HG02840 (cell line): ENCODE measurements around the gene USP6NL.

Experiments used
- ATAC-seq: cut with Tn5 transposase; IDR thresholded peaks from one replicate; pipeline ENCODE4 v1.9.1; 2021; ENCODE audit warnings: mild to moderate bottlenecking, moderate library complexity, moderate number of reproducible peaks; ENCODE audit not compliant: unreplicated experiment, low FRiP score

Gene USP6NL

DNA sequence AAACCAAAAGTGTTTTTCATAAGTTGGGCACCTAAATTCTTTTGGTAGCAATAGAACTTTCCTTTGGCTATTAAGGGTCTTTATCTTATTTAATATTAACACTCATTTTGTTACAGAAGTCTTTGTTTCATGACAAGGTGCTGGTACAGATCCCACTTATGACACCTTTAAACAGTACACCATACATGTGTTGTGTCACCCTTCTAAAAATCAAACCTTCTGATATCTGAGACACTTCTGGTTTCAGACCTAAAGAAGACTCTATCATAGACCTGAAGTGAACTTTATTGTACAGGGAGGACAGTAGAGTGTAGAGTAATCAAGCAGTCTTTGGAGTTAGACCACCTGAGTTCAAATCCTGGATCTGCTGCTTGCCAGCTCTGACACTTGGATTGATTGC, 5.8 kb upstream of the USP6NL start:
- no peak for ATAC-seq

DNA sequence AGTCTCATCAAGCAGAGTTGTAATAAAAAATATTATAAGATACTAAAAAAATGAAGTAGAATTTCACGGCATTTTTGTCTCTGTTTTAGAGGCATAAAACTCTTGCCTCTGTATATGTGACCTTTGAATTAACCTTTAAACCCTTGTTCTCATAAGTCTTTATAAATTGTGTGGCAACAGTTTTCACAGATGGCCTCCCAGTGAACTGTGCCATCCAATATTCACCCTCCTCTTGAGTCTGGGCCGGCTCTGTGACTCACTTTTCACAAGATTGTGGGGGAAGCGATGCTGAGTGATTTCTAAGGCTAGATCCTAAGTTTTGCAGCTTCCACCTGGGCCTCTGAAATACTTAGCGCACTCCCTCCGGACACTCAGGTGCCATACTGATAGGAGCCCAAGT, 4.6 kb upstream of the USP6NL start:
- no peak for ATAC-seq

DNA sequence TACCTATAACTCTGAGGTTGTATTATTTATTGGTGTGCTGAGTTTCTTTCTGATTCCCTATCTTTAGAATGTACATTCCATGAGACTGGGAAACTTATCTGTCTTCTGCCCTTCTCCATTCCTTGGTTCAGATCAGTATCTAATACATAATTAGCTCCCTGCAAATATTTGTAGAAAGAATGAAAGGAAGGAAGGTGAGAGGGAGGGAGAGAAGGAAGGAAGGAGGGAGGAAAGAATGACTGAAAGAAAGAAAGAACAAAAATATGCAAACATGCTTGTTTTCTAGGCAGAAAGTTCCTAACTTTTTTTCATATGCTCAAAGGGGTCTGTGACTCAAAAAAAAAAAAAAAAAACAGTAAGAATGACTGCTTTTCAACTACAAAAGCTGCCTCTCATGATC, 3.9 kb upstream of the USP6NL start:
- no peak for ATAC-seq

DNA sequence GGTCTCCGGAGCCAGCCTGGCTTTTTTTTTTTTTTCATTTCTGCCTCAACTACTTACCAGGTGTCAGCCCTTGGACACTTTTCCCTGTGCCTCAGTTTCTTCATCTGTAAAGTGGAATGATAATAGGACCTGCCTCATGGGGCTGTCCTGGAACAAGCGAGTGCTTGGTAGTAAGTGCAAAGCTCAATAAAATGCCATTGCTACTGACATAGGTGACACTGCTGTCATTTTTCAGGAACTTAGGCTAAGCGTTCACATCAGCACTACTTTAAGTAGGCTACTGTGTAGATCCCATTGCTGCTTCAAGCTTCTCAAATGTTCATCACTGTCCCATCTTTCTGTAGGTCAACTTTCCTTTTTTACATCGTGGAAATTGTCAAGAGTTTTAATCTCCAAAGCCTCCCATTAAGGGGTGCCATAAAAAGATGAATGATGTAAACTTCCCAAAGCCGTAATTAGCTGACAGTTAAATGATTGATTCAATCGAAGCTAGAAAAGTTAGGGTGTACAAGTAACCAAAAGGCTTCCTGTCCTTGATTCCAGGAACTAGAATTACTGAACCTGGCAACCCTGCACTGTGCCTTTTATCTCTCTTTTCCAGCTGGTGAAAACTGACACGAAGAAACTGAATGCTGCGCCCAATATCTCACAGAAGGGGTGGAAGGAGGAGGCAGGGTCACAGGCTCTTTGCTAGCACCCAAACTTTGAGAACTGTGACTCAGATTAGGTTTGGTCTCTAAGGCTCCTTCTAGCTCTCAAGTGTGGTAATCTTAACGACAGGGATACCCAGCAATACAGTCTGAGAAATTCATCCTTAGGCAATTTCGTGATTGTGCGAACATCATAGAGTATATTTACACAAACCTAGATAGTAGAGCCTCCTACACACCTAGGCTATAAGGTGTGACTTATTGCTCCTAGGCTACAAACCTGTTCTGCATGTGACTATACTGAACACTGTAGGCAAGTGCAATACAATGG, 861 bp upstream of the USP6NL start:
- no peak for ATAC-seq

DNA sequence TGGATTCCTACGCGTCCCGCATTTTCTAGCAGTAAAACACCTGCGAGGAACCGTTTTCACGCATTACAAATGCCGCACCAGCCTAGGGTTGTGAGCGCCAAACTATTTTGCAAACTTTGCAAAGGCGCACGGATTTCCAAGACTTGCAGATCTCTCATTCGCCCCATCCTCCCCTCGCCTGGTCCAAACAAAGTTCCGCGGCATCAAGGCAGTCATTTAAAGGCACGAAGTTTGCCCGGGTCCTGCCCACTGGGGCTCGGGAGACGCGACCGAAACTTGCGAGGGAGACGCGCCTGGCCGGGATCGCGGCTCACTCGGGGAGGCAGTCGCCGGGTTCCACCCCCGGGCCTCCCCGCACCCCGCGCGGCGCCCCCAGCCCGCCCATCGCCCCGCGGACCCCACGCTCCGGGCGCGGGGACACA, 613 bp downstream of the USP6NL start:
- ATAC-seq = no peak

DNA sequence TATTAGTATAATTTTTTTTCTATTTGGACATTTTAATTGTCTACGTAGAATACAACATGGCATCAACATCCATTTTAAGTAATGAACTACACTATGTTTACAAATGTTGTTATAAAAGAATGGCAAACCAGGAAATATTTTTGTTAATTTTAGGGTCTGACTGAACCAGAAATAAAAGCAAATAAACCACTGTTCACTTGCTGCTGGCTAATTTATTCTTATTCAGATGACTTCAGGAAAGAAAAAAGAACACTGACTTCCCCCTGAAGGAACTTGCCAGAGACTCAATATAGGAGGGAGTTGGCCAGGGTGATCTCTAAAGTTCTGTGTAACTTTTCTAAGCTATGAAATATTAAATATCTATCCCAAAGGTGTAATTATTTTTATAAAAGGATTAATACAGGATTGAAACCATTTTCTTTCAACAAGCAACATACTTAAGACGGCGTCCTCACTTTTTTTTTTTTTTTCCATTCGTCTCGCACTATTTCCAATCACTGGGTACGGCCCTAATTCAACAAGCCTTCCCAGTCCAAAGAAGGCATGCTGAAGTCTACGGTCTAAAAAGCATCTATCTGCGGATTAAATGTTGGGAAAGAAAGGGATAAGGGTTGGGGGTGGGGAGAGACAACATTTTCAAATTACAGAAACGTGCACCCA, 1.2 kb downstream of the USP6NL start:
- ATAC-seq = no peak

DNA sequence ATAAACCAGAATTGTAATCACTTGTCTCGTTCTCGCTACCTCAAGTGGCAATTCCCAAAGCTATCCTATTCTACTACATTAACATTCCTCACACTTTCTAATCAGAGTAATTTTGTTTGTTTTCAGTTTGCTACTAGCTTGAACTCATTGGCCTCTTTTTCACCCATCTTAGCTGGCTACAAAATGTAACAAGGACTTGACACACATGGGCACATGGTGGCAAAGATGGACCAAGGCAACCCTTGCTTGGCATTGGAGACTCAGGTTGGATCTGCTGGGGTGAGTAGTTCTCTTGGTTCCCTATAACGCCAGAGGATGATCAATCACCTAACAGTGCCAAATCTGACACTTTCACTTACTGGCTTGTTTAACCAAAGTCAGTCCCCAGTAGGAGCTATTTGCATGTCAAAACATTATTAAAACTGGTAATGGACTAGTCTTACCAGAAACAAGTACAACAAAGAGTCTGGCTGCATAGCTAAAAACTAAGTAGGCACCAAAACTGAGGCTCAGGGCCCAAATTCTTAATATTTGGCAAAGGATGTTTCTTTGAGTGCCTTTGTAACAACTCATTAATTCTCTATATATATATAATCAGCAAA, 1.9 kb downstream of the USP6NL start:
- ATAC-seq = no peak

DNA sequence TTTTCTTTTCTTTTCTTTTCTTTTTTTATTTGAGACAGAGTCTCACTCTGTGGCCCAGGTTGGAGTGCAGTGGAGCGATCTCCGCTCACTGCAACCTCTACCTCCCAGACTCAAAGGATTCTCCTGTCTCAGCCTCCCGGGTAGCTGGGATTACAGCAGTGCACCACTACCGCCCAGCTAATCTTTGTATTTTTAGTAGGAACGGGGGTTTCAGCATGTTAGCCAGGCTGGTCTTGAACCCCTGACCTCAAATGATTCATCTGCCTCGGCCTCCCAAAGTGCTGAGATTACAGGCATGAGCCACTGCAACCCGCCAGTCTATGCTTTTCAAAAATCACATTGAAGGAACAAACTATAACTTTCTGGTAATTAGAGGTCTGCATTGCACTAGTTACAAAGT, 2.4 kb downstream of the USP6NL start:
- no peak for ATAC-seq

DNA sequence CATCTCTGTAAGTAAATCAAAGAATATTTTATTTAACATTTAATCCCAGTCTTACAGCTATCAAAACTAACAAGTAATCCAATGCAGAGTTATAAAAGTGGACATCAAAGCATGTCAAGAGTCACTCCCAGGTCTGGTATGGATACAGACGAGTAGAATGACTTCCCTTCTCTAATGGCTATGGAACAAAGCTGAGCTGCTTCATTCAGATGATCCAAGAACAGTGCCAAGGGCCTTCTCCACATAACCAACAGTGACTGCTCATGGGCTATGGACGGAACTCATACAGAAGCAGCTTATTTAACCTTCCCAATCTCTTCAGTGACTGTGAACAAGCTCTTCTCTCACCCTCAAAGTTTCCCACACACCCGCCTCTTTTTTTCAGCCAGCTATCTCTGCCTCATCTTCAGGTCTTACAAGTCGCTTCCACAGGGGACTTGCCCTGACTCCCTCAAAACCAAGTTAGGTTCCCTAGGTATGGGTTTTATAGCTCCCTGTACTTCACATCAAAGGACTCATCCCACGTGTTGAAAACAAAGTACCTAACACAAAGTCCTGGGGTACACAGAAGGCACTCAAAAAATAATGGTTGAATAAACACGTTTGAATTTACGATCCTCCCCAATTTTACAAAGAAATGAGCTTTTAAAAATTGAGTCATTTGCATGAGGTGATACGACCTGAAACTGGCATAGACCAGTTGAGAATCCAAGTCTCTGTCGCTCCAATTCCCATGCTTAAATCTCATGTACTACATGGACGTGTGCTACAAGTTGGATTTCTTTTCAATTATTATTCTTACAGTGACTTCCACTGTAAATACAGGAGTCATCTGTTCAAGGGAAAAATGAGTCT, 3.1 kb downstream of the USP6NL start:
- ATAC-seq = no peak

DNA sequence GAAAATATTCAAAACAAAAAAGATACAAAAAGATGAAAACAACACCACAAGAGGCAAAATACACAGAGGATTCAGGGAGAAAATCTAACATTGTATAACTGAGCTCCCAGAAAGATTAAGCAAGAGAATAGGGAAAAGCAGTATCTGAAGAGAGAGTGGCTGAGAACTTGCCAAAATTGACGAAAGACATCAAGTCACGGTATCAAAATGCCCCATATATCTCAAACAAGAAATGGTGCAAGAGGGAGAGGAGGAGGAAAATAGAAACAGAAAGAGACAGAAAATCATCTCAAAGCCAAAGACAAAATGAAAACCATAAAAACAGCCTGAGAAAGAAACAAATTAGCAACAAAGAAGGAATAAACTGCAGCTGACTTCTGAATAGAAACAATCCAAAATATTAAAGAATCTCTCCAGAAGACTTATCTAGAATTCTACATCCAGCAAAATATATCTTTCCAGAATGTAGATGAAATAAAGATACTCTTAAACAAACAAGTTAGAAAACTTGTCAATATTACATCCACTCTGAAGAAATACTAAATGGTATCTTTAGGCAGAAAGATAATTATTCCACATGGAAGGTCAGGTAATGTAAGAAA, 5.5 kb downstream of the USP6NL start:
- no peak for ATAC-seq

DNA sequence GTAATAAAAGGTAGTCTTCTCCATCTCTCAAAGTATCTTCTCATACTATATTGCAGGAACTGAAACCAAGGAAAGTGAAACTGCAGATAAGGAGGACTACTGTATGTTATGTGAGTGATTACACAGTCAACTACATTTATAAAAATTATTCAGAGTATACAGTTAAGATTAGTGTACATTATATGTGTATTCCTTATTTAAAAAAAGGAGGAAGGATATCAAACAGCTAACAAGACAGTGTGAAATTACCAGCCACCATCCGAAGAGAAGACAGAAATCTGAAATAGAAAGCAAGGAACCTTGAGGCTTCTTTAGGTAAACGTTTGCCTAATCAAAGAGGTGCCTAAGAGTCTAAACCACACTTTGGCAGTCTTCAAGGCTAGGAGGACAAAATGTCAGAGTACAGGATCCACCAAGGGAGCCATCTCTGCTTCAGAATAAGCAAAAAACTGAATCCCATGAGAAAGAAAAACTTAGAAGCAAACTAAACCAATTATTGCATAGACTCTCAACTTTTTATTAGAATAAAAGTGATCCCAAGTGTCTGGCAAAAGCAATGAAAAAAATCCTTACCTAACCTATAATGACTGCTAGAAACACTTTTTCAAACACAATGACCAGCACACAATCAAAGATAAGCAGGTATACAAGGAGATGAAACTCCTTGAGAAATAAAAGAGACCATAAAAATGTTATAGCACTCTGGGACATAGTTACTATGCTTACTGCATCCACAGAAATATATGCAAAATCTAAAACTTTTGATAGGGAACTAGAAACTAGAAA, 6.4 kb downstream of the USP6NL start:
- no peak for ATAC-seq

DNA sequence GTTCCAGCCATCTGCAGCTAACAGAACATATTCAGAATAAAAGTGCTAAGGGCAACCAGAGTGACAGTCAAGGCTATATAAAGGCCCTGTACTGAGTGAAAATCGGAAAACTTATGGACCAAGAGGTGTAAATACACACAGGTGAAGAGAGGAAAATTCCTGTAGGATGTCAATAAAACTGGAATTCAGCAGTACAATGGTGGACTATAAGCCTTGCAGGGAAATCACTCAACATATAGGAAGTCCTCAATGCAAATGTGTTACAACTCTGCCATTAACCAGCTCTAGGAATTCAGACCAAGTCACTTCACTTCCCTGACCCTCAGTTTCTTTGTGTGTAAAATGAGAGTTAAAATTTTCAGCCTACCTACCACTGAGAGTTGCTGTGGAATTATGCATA, 7.7 kb downstream of the USP6NL start:
- no peak for ATAC-seq

DNA sequence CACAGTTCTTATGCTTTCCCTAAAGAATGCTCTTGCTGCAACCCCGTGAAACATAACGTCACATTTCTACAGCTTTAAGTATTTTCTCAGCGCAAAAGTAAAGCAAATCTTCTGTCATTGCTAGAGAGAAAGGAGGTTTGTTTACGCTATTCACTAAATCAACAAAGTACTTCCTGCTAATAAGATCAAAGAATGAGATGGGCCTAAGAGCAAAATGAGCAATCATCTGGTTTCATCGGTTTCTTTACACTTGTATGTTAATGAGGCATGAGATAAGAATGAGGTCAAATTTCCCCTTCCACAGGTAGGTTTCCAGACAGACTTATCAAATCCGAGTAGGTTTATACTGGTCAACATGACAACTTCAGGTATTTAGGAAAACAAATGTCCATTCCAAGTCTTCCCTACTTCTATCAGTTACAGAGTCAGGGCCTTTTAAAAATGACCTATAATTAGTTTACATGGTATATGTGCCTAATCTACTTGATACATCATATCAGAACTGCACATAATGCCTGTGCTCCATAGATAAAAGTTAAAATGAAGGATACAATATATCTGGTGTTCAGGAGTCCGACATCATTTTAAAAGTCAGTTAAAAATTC, 8.4 kb downstream of the USP6NL start:
- ATAC-seq = no peak

DNA sequence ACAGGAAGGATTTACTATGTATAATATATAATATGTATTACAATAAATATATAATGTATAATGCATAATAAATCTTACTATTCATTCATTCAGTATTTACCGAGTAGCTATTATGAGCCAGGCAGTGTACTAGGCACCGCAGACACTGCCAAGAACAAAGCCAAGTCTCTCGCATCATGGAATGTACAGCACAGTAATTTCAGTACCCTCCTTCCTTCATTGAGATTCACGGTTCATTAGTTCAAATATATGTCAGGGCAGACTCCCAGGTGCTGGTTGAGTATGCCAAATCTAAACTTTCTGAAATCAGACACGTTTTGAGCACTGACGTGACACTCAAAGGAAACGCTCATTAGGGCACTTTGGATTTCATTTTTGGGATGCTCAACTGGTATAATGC, 9.1 kb downstream of the USP6NL start:
- no peak for ATAC-seq

DNA sequence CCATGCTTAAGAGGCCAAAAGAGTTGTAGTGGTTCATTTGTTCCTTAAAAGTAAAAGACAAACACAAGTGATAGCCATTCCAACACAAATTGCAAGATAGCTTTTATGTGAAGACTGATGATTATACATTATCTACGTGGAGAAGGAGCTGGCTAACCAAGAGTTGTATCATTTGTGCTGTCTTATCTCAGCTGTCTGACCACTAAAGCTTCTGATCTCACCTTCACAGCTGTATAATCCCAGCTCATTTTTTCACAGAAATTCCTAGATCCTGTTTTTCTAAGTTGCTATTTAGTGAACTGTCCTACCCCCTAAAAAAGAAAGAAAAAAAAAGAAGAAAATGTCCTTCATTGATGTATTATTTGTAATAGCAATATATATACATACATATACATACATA, 9.8 kb downstream of the USP6NL start:
- ATAC-seq = no peak

DNA sequence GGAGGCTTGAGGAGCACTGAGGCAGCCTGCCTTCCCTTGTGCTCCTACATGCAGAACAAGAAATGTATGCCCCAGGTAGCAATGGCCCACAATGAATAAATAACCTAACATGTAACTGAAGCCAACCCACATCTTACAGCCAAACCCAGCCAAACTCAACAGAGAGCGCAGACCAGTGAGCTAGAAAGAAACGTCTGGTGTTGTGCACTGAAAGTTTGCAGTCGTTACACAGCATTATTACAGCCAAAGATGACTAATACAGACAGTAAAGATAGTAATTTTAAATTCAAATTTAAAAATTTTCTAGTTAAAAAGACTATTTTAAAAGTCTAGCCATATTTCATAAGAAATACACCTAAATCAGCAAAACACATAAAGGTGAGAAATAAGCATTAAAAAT, 11.2 kb downstream of the USP6NL start:
- no peak for ATAC-seq

DNA sequence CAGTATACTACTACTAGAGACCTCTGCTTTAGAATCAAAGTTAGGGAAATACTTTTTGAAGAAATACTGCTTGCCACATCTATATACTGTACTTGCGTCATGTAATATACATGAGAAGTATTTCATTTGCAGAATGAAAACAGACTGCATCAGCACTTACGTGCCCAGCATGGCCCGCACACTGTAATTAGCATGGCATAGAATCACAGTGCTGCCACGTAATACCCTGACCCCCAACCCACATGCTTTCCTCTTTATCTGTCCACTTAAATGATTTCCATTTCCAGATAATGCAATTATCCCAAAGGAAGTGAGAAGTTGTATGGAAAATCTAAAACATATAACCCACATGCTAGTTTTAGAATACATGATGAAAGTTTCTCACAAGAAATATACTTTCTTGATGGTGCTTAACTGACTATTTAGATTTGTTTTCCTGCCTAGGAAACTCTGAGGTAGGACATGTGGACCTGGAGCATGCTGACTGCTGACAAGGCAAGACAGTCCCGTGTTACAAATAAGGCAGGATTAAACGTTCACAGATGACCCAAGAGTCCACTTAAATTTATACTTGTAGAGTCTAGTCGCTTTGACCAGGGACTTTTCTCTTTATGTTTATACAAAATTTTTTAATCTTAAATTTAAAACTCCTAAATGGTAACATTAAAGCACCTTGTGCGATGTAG, 12.6 kb downstream of the USP6NL start:
- ATAC-seq = no peak

DNA sequence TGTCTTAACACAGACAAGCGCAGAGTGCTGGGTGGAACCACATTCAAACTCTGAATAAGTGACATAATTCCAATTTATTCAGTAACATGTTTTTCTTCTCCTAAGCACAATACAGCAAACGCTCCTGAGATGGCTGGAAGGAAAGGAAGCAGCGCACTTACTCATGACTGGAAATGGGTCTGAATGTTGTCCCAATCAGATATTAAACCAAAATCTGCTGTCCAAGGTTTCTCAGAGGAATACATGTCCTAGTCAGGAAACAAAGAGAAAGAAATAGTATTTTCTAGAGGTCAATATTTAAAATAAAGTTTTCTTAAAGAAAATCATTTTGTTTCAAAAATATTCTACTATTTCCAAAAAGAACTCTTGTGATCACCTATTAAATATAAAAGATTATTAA, 14.0 kb downstream of the USP6NL start:
- no peak for ATAC-seq

DNA sequence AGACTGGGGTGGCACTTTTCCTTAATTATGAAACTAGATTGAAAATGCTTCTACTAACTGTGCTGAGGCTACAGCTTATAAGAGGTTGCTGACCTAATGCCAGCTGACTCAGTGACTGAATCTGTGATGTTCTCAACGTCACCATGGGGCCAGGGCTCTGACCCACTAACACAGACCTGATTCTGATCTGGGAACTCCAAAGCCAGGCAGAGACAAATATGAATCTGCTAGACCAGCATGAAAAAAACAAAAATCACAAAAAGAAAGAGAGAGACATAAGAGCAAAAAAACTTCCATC, 16.1 kb downstream of the USP6NL start:
- ATAC-seq = no peak
